ENCODE results near the gene PPID. TPM values are rescaled to one million over a fixed set of nuclear protein-coding genes. Genes with fewer than 3 reads are reported as not detected.
"Not testable (repeated sequence)": the region's sequence is repeated elsewhere in the genome, so short reads cannot be mapped to it uniquely, and the experiment has no call there.

PPID gene
- total and polyA plus RNA-seq, 9 of the 15 experiments (the other 6 are each of a cell fraction or from before 2014, with no cell fraction given) = 46.5 to 160 (median 98.6) TPM

DNA sequence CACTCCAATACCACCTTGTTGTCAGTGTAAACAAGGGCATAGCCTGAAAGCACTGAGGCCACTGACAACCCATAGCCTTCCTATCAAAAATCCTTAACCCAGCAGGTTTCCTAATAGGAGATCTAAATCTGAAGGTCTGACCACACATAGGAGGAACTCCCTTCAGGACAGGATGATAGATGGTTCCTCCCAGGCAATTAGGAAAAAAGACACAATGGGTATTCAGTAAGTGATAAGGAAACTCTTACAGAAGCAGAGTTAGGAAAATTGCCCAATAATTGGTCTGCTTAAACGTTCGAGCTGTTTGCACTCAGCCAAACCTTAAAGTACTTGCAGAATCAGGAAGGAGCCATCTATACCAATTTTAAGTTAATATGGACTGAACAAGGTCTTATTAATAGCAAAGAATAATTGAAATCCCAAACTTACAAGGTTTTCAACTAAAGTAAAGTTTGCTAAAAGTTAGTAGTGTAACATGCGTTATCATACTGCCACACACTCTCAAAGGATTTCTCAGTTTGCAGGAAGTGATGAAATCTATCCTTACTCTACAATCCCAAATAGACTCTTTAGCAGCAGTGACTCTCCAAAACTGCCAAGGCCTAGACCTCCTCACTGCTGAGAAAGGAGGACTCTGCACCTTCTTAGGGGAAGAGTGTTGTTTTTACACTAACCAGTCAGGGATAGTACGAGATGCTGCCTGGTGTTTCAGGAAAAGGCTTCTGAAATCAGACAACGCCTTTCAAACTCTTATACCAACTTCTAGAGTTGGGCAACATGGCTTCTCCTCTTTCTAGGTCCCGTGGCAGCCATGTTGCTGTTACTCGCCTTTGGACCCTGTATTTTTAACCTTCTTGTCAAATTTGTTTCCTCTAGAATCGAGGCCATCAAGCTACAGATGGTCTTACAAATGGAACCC is 59.2 kb downstream of the PPID start (continued):
- TF ChIP-seq LCOR (CRISPR knock-in tag; IDR thresholded peaks at IDR 0.05) (peak; percentile 49; the same call in 1 of the 2 replicates), PRDM10 (IDR thresholded peaks at IDR 0.05; ENCODE audit: partially characterized antibody) (peak; percentile 80), CBFA2T2 (conservative IDR thresholded peaks at IDR 0.05) (peak; percentile 56), NR4A1 (tag; IDR thresholded peaks at IDR 0.05) (0 out of 2 replicates have a peak, but pooled peaks have one; percentile 32), TBL1XR1 (IDR thresholded peaks at IDR 0.05; ENCODE audit: low read length in 2 of 2) (peak in 1 of 2 experiments; percentile 20; a peak in 1 of 4 replicates), EHMT2 (IDR thresholded peaks at IDR 0.05) (0 out of 2 replicates have a peak, but pooled peaks have one; percentile 16), ZNF395 (CRISPR knock-in tag; IDR thresholded peaks at IDR 0.05) (peak; percentile 52; the same call in 1 of the 2 replicates), RCOR1 (IDR thresholded peaks at IDR 0.05; ENCODE audit: borderline replicate concordance in 1 of 2, low read depth in 2 of 2, low read length in 2 of 2) (peak in 1 of 2 experiments; percentile 82; a peak in 2 of 4 replicates)
- TF ChIP-seq NR4A1 (CRISPR knock-in tag; IDR thresholded peaks at IDR 0.05) = not testable (repeated sequence)
